ENCODE measurements around the gene COMT. TPM values are rescaled to one million over a fixed set of nuclear protein-coding genes. Genes with fewer than 3 reads are reported as not detected.
A peak's percentile ranks its signal among the peaks of the same experiment; 100 is the strongest.

COMT gene
- total and polyA plus RNA-seq, 9 of the 15 experiments (the other 6 are each of a cell fraction or from before 2014, with no cell fraction given): 12.5 to 351 (median 155) TPM

GRCh38 chr22:19943082-19944026 lies 1.8 kb downstream of the COMT start (continued):
- TF ChIP-seq ATF4 (CRISPR knock-in tag; IDR thresholded peaks at IDR 0.05) (peak; percentile 91), ZNF408 (CRISPR knock-in tag; IDR thresholded peaks at IDR 0.05; ENCODE audit: low read depth) (0 out of 2 replicates have a peak, but pooled peaks have one; percentile 74), ZKSCAN1 (IDR thresholded peaks at IDR 0.05; ENCODE audit: low read depth, low read length) (peak; percentile 33; the same call in 1 of the 2 replicates), ZNF75A (CRISPR knock-in tag; IDR thresholded peaks at IDR 0.05) (peak; percentile 73; the same call in 1 of the 2 replicates), PRDM10 (IDR thresholded peaks at IDR 0.05; ENCODE audit: partially characterized antibody) (no peak), NFIX (CRISPR knock-in tag; IDR thresholded peaks at IDR 0.05; ENCODE audit: low read depth) (peak; percentile 24; the same call in 1 of the 2 replicates), HOMEZ (CRISPR knock-in tag; IDR thresholded peaks at IDR 0.05) (peak; percentile 80; the same call in 1 of the 2 replicates), HMGXB4 (CRISPR knock-in tag; IDR thresholded peaks at IDR 0.05) (peak; percentile 25), ZNF239 (CRISPR knock-in tag; IDR thresholded peaks at IDR 0.05) (peak; percentile 64), TCFL5 (CRISPR knock-in tag; conservative IDR thresholded peaks at IDR 0.05) (peak; percentile 80; the same call in 1 of the 2 replicates), ZNF280B (CRISPR knock-in tag; IDR thresholded peaks at IDR 0.05) (0 out of 2 replicates have a peak, but pooled peaks have one; percentile 35), ZBTB9 (CRISPR knock-in tag; IDR thresholded peaks at IDR 0.05) (peak; percentile 84; the same call in 1 of the 2 replicates), ETV5 (CRISPR knock-in tag; IDR thresholded peaks at IDR 0.05; ENCODE audit: low read depth) (no peak), RCOR1 (IDR thresholded peaks at IDR 0.05; ENCODE audit: borderline replicate concordance in 1 of 2, low read depth in 2 of 2, low read length in 2 of 2) (0 out of 4 replicates have a peak, but pooled peaks of 1 of the 2 experiments have one; percentile 2)
